ENCODE measurements around the gene USP36.
A peak's percentile ranks its signal among the peaks of the same experiment; 100 is the strongest.

The USP36 gene

GRCh38 chr17:78852709-78853121, 12.1 kb upstream of the USP36 start:
- TF ChIP-seq CTCF (IDR thresholded peaks at IDR 0.05; ENCODE audit: low read depth, low read length, missing control alignments), result no peak
- in situ Hi-C loops (cut with HindIII; ENCODE audit: low sequenced_read_pairs), result no loop called here
- no peak for DNase-seq (ENCODE audit: low read depth)
- H3K4me3 ChIP-seq (ENCODE audit: low read depth, low read length), result no peak overlapping the region

- DNase-seq (ENCODE audit: low read depth), result no peak
- no peak for TF ChIP-seq CTCF (IDR thresholded peaks at IDR 0.05; ENCODE audit: low read depth, low read length, missing control alignments)
- H3K4me3 ChIP-seq (ENCODE audit: low read depth, low read length), result no peak overlapping the region
- in situ Hi-C loops (cut with HindIII; ENCODE audit: low sequenced_read_pairs), result loop anchor here (25.0 kb wide), 1 partner anchor 362 kb away; no protein-coding TSS in a partner anchor
Observed at GRCh38 chr17:78849026-78849425, 8.4 kb upstream of the USP36 start.

- no peak for DNase-seq (ENCODE audit: low read depth)
- no peak for TF ChIP-seq CTCF (IDR thresholded peaks at IDR 0.05; ENCODE audit: low read depth, low read length, missing control alignments)
- in situ Hi-C loops (cut with HindIII; ENCODE audit: low sequenced_read_pairs), result loop anchor here (25.0 kb wide), 1 partner anchor 360 kb away; no protein-coding TSS in a partner anchor
- no peak overlapping the region for H3K4me3 ChIP-seq (ENCODE audit: low read depth, low read length)
Observed at GRCh38 chr17:78847052-78847451, 6.4 kb upstream of the USP36 start.

- no peak overlapping the region for H3K4me3 ChIP-seq (ENCODE audit: low read depth, low read length)
- in situ Hi-C loops (cut with HindIII; ENCODE audit: low sequenced_read_pairs), result loop anchor here (25.0 kb wide), 1 partner anchor 357 kb away; no protein-coding TSS in a partner anchor
- TF ChIP-seq CTCF (IDR thresholded peaks at IDR 0.05; ENCODE audit: low read depth, low read length, missing control alignments), result no peak
- no peak for DNase-seq (ENCODE audit: low read depth)
Observed at GRCh38 chr17:78844301-78845005, 3.8 kb upstream of the USP36 start.

- peak; percentile 57 for TF ChIP-seq CTCF (IDR thresholded peaks at IDR 0.05; ENCODE audit: low read depth, low read length, missing control alignments)
- in situ Hi-C loops (cut with HindIII; ENCODE audit: low sequenced_read_pairs), result loop anchor here (25.0 kb wide), 1 partner anchor 356 kb away; no protein-coding TSS in a partner anchor
Observed at GRCh38 chr17:78842881-78843565, 2.4 kb upstream of the USP36 start.

GRCh38 chr17:78840530-78840779, 159 bp downstream of the USP36 start:
- no peak for TF ChIP-seq CTCF (IDR thresholded peaks at IDR 0.05; ENCODE audit: low read depth, low read length, missing control alignments)
- DNase-seq (ENCODE audit: low read depth), result no peak
- peak overlapping the region; percentile 71 for H3K4me3 ChIP-seq (ENCODE audit: low read depth, low read length)
- in situ Hi-C loops (cut with HindIII; ENCODE audit: low sequenced_read_pairs), result loop anchor here (25.0 kb wide), 1 partner anchor 353 kb away; no protein-coding TSS in a partner anchor

More at GRCh38 chr17:78842881-78843565, 2.4 kb upstream of the USP36 start:
- H3K4me3 ChIP-seq (ENCODE audit: low read depth, low read length), result no peak overlapping the region
- DNase-seq (ENCODE audit: low read depth), result no peak
